ENCODE data around the gene GREB1L.

- TF ChIP-seq PBX3 (IDR thresholded peaks at IDR 0.05; ENCODE audit: insufficient replicate concordance, low read depth, low read length) (no peak), POLR2A (IDR thresholded peaks at IDR 0.05; ENCODE audit: low read depth, low read length) (no peak), STAT1 (conservative IDR thresholded peaks at IDR 0.05) (no peak), EGR1 (IDR thresholded peaks at IDR 0.05; ENCODE audit: borderline replicate concordance in 1 of 2, low read depth in 2 of 2, low read length in 2 of 2) (no peak), CTCF (IDR thresholded peaks at IDR 0.05 in 2 of 3, conservative IDR thresholded peaks at IDR 0.05 in 1 of 3; ENCODE audit: control insufficient read depth in 2 of 3, extremely low read depth in 1 of 3, insufficient read depth in 1 of 3, low read depth in 3 of 3, low read length in 3 of 3) (no peak), USF1 (IDR thresholded peaks at IDR 0.05; ENCODE audit: borderline replicate concordance, extremely low read length, insufficient read depth, low read depth, low read length) (no peak), MYC (IDR thresholded peaks at IDR 0.05; ENCODE audit: insufficient read depth, insufficient read length, insufficient replicate concordance, low read length, severe bottlenecking) (no peak), ASH2L (IDR thresholded peaks at IDR 0.05; ENCODE audit: borderline replicate concordance, low read depth) (no peak), BCLAF1 (IDR thresholded peaks at IDR 0.05) (no peak), E2F4 (IDR thresholded peaks at IDR 0.05; ENCODE audit: low read depth, low read length) (no peak), RAD21 (IDR thresholded peaks at IDR 0.05; ENCODE audit: insufficient read depth, low read depth, low read length) (no peak), SMC3 (IDR thresholded peaks at IDR 0.05; ENCODE audit: borderline replicate concordance, low read length) (no peak), JUND (IDR thresholded peaks at IDR 0.05; ENCODE audit: low read depth, low read length) (no peak), SRF (IDR thresholded peaks at IDR 0.05; ENCODE audit: low read depth in 2 of 2, low read length in 2 of 2) (no peak)
Measured at GRCh38 chr18:21448299-21448698, 206.3 kb downstream of the GREB1L start.

All from GM12878 (cell line).